ENCODE data around the gene DTX3.
"Not testable (repeated sequence)": the region's sequence is repeated elsewhere in the genome, so short reads cannot be mapped to it uniquely, and the experiment has no call there.

DTX3 gene

DNA sequence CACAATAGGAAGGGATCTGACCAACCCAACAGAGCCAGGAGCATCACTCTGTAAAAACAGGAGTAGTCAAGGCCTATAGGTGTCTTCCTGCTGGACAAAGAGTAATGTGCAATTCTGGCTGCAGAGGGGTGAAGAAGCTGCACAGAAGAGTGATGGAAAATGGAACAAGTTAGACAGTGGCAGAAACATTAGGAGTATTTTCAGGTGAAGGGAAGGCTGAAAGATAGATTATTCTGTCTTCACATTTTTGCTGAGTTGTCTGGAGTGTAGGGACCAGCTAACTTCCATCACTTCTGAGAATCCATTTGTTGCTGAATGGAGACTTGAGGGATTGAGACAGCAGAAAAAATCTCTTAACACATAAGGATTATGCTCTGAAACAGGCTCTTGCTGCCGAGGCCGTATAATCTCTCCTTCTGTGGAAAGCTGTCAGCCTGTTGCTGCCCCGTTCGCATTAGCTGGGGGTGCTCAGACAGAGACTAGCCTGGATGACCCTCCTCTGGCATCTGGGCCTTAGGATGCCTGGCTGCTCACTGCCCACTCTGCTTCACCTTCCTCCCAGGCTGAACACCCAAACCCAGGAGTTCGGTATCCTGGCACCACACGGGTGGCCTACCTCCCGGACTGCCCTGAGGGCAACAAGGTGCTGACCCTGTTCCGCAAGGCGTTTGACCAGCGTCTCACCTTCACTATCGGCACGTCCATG, 3.5 kb downstream of the DTX3 start:
- DNase-seq (ENCODE audit: low read depth): no peak

DNA sequence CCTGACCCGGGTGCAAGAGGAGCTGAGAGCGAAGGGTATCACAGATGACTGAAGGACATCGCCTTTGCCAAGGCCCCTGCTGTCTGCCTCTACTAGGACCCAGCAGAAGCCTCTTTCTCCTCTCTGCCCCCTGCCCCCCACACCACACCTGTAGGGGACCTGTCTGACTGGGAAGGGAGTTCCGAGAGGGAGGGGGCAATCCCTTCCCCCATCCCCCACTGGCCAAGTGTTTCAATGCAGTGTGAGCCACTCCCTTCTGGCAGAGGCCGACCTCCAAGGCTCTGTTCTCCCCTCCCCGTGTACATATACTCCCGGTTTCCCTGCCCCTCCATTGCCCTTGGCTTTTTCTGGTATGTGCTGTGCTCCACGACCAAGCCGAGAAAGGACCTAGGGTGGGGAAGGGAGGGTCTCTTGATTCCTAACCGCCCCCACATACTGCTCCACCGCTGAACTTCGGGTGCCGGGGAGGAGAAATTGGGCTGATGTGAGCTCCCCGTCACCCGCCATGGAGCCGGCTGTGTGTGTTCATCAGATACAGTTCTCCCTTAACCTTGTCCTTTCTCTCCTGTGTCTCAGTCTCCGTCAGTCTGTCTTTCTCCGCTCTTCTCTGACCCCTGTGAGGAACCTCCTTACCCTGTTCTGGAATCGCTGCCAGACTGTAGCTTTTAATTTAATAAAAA, 4.6 kb downstream of the DTX3 start:
- no peak for DNase-seq (ENCODE audit: low read depth)

DNA sequence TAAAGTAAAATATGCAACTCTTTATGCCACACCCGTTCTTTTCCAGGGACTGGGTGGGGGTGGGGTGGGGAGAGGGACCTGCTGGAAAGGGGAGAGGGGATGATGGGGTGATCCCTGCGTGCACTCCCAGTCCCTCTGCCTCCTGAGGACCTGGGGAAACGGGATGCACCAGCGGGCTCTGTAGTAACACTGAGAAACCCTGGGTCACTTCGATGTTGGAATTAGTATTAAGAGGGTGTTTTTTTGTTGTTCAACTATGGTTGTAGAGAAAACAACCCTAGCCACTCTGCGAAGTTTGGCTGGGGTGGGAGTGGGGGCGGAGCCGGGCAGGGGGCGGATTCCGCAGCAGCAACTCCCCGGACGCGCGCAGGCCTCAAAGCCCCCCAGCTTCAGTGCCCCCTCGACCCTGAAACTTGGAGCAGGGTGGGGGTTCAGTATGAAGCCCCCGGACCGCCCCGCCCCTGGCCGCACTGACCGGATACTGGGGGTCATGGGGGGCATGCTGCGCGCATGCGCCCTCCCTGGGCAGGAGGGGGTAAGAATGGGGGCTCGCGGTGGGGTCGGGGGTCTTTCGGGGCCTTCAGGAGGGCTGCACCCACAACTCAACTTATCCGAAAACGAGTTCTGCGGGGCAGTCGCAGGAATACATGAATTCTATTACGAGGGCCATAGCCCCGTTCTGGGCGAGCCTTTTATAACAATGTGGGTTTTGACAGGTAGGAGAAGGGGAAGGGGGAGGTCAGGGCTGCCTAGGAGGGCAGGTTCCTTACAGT, 5.3 kb downstream of the DTX3 start:
- DNase-seq (ENCODE audit: low read depth): no peak

DNA sequence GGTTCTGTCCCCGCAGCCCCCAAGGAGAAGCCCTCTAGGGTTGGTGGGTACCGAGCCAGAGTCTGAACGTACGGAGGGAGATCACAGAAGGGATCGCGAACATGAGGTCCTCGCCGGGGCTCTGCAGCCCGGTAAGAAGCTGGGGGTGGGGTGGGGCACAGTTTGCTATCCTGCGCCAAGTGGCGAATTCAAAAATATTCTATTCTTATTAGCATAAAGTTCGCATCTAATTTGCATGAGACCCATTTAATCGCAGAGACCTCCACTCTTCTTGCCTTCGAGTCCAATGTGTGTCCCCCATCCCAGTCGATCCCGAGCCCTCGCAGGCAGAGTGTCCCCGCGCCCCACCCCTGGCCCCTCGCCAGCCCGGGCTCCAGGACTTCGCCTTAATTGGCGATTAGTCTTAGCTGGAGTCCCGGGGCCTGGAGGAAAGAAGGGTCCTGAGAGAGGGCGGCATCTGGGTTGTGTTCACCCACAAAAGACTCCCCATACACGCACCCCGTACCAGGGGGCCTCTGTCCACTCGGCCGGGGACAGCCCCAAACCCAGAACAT, 6.0 kb downstream of the DTX3 start:
- DNase-seq (ENCODE audit: low read depth): no peak

DNA sequence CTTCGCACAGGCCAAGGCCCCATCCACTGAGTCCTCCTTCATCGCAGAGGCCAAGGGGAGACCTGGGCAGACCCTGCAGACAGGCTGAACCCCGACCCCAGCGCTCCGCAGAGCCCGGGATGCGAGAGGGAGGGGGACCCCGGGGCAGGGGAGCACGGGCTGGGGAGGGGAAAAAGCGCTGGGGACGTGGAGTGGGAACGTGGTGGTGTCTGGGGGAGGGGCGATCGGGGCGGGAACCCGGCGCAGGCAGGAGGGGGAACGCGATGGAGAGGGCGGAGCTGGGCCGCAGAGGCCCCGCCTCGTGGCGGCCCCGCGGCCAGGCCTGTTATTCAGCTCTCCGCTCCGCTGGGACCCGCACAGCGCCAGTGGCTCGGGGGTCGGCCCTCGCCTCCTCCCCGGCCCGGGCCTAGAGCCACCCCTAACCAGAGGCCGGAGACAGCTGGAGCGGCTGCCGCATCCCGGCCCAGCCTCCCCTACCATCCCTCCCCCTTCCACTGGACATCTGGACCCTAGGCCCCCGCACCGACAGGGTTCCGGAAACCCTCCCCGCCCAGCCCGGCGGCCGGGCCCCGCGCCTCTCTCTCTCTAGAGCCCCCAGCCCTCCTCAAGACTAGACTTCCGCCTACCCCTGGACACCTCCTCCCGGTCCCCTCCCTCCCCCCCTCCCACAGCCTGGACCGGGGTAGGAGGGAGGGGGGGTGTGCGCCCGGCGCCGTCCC, 6.6 kb downstream of the DTX3 start, which contains the start of gene ARHGEF25:
TSS of gene ARHGEF25 (plus strand) at position 328 of the 719 bp plus-strand sequence. CDS start 460 bp downstream, outside the sequence.
- no peak for DNase-seq (ENCODE audit: low read depth)

DNA sequence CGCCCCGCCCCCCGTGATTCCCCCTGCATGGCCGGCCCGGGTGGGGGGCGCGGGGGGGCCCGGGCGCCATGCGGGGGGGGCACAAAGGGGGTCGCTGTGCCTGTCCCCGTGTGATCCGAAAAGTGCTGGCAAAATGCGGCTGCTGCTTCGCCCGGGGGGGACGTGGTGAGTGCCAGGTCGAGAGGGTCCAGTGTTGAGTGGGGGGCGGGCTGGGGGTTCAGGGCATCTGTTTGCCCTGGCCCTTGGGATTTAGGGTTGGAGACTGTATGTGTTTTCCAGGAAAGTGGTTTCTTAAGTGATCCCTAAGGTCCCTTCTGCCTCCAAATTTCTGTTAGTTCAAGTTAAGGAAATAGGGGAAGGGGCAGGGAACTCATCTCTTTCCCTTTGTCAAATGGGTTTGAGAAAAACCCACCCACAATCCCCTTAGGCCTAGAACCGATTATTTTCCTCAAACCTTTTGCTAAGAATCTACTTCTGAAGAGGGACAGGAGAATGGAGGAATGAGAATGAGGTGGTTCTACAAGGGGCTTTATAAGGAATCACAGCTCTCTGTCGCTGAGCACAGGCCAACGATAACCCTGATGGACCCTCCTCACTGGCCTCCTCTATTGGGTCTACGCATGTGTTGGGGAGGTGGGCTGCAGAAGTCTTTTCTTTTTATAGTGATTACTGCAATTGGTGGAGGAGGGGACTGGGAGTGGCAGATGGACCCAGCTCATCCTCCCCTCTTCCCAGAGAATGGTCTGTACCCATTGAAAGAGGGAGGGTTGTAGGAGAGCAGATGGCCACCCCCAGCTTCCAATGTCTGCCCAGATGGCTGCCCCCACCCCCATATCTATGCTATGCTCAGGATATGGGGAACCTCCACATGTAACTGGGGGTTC, 7.4 kb downstream of the DTX3 start:
- no peak for DNase-seq (ENCODE audit: low read depth)

DNA sequence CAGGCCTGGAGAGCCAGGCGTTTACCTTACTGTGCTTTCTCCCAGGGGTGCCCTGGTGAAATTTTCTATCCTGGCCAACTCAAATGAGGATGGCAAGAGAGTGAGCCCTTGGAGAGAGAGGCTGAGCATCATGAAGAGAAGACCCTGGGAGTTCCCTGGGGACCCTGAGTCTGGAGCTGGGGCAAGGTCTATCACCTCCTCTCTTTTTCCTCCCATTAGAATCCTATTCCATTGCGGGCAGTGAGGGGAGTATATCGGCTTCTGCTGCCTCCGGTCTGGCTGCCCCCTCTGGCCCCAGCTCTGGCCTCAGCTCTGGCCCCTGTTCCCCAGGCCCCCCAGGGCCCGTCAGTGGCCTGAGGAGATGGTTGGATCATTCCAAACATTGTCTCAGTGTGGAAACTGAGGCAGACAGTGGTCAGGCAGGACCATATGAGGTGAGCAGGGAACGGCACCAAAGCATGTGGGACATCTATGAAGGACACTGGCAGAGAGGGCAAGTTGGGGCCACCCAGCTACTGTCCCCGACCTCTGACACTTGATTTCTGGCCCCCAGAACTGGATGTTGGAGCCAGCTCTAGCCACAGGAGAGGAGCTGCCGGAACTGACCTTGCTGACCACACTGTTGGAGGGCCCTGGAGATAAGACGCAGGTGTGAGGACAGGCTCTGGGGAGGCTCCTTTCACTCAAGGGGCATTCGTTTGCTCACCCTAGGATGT, 8.2 kb downstream of the DTX3 start:
- no peak for DNase-seq (ENCODE audit: low read depth)

DNA sequence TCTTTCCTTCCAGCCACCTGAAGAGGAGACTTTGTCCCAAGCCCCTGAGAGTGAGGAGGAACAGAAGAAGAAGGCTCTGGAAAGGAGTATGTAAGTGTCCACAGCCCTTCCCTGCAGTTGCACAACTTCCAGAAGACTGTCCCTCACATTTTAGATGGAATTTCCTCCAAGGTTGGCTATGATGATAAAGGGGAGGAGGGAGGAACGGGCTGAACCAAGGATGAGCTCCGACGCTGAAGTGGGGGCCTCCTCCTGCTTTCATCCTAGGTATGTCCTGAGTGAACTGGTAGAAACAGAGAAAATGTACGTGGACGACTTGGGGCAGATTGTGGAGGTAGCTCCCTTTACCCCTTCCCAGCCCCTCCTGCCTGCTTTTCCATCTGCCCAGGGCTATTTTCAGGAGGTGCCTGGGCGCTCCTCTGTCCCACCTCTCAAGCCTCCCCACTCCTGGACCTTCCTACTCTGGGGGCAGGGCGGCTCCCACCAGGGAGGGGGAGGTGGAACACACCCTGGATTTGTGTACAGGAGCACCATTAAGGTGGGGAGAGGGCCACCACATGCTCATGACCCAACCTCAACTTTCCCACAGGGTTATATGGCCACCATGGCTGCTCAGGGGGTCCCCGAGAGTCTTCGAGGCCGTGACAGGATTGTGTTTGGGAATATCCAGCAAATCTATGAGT, 8.9 kb downstream of the DTX3 start:
- no peak for DNase-seq (ENCODE audit: low read depth)

DNA sequence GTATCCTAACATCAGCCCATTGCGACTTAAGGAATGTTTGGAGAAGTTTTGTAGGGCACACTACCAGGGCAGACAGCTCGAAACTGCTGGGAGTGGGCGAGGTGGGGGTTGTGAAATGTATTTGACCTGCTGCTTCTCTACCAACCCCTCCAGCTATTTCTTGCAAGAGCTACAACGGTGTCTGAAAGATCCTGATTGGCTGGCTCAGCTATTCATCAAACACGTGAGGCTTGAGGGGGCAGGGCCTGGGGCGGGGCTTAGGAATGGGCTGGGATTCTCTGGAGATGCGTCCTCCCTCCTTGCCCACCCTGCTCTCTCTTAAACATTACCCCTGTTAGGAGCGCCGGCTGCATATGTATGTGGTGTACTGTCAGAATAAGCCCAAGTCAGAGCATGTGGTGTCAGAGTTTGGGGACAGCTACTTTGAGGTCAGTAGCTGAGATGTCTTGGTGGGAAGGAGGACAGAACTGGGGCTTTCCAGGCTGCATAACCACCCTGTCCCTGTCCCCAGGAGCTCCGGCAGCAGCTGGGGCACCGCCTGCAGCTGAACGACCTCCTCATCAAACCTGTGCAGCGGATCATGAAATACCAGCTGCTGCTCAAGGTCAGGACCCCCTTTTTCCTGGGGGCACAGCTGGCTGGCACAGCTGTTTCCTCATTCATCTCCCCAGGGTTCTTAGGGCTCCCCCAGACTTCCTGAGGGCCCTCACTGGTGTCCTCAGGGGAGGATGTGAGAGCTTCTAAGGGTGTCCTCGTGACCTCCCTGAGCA, 9.7 kb downstream of the DTX3 start:
- DNase-seq (ENCODE audit: low read depth): no peak

DNA sequence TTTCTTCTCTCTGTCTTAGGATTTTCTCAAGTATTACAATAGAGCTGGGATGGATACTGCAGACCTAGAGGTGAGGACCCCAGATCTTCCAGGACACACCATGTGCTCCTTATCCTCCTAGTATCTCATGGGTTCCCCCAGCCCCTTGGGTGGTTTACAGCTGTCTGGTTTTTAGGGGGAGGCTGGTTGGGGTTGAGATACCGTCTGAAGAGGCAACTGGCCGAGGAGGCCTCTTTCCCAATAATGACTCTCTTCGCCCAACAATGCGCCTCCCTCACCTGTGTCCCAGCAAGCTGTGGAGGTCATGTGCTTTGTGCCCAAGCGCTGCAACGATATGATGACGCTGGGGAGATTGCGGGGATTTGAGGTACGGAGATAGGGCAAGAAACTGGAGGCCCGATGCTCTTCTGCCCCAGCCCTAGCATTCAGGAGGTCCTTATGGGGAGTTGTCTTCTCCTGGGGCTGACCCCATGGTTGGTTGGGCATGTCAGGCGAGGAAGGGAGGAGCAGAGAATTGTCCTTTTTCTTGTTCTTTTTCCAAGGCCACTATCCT, 10.4 kb downstream of the DTX3 start:
- DNase-seq (ENCODE audit: low read depth): no peak

DNA sequence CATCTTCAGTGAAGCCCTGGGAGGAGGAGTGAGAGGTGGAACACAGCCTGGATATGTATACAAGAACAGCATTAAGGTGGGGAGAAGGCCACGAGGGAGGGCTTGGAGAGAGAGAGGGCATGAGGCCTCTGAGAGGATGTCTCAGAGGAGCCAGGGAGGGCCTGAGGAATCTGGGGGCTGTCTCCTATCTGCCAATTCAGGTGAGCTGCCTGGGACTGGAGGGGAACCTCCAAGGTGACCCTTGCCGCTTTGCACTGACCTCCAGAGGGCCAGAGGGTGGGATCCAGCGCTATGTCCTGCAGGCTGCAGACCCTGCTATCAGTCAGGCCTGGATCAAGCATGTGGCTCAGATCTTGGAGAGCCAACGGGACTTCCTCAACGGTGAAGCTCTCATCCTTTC, 11.0 kb downstream of the DTX3 start:
- no peak for DNase-seq (ENCODE audit: low read depth)

DNA sequence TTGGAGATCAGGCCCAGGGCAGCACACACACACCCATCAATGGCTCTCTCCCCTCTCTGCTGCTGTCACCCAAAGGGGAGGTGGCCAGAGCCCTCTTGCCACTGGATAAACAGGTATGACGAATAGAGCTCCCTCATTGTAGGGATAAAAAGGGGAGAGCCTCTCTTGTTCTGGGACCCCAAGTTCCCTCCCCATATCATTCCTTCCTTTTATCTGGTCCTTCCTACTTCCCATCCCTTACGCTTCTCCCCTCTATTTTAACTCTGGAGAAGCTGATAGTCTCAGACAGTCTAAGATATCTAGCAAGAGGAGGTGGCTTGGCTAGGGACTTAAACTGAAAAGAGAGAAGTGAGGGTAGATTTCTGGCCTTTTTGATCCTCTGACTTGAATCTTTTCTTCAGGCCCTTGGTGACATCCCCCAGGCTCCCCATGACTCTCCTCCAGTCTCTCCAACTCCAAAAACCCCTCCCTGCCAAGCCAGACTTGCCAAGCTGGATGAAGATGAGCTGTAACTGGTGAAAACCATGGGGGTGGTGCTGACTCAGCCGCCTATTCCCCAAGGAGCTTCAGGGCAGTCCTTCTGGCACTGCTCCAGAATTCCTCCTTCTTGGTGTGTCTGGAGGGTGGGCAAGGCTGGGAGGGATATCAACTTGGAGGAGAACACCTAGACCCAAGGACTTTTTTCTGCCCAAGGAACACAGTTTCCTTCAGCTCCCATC, 11.9 kb downstream of the DTX3 start:
- no peak for DNase-seq (ENCODE audit: low read depth)

DNA sequence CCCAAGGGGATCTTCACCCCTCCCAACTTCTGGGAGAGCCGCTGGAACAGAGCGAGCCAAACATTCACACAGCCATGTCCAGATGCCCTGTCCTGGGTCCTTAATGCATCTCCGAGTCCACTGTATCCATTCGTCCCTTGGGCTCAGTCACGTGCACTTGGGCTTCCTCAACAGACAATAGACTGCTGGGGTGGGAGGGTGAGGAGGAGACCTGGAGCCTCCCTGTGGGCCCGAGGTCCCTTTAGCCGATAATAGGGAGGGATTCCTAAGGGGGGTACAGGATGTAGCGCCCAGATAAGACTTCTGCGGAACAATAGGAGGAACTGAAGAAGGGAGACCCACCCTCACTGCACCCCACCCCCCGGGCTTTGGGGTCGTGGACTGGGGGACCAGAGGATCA, 13.3 kb downstream of the DTX3 start:
- no peak for DNase-seq (ENCODE audit: low read depth)

DNA sequence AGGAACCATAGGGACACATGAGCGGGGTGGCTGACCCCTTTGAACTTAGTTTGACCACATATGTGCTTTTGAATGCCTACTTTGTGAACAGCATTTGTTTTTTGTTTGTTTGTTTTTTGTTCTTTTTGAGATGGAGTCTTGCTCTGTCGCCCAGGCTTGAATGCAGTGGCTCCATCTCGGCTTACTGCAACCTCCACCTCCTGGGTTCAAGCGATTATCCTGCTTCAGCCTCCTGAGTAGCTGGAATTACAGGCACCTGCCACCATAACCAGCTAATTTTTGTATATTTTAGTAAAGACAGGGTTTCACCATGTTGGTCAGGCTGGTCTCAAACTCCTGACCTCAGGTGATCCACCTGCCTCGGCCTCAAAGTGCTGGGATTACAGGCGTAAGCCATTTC, 13.8 kb downstream of the DTX3 start:
- not testable (repeated sequence) for DNase-seq (ENCODE audit: low read depth)

DNA sequence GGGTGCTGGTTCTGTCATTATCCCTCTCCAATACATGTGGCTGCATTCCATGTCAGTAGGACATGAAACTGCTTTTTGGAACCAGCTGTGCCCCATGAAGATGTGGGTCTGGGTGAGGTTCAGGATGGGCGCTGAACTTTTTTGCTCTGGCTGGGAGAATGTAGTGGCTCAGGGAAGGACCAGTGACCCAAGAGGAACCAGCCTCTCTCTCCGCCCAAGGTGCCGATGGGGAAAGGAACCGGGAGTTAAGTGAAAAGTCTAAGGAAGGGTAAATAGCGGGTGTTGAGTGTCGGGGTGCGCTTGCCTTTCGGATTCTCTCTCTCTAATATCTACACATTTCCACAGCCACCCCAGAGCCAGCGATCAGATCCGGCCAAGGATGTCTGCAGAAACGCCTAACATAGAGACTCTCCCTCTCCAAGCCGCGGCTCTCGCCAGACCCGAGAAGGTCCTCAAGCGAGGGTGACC, 14.4 kb downstream of the DTX3 start:
- no peak for DNase-seq (ENCODE audit: low read depth)

DNA sequence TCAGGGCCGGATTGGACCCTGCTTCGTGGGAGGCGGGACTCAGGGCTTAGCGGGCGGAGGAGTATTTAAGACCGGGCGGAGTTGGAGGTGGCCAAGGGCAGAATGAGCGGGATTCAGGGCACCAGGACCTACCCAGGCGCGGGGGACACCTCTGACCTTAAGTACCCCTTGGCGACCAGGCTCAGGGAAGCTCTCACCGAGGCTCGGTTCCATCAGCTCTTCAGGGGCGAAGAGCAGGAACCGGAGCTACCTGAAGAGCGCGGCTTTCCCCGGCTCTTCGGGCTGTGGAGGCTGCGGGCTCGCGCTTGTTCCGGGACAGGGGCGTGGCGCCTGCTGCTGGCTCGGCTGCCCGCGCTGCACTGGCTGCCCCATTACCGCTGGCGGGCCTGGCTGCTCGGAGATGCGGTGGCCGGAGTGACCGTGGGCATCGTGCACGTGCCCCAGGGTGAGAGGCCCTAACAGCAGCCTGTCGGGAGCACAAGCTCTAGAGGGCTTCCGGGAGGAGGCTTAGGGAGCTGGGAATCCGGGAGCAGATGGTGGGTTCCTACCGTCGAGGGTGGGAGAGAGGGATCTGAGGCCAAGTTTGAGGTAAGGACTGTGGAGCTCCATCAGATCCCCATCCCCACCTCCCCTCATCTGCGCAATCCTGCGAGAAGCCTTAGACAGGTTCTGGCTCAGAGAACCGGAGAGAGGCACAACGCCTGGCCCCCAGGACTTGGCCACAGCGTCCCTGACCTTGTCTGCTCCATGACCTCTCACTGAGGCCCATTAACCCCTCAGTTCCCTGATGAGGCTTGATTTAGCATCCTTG, 15.0 kb downstream of the DTX3 start:
- no peak for DNase-seq (ENCODE audit: low read depth)
